CMK (cell line): Measurements from ENCODE around the gene NDUFAF8.
A peak's percentile ranks its signal among the peaks of the same experiment; 100 is the strongest.

Source experiments
- DNase-seq: peaks from one replicate; pipeline ENCODE4 v3.0.0-alpha.2; 2010; ENCODE audit warnings: low read depth

The NDUFAF8 gene

GRCh38 chr17:81200695-81201580 is 38.2 kb upstream of the NDUFAF8 start:
- DNase-seq: peak; percentile 68

GRCh38 chr17:81202318-81202717 is 36.8 kb upstream of the NDUFAF8 start:
- no peak for DNase-seq

- no peak for DNase-seq
Measured at GRCh38 chr17:81203136-81203535, 36.0 kb upstream of the NDUFAF8 start.

- DNase-seq: no peak
Measured at GRCh38 chr17:81204578-81204977, 34.5 kb upstream of the NDUFAF8 start.

- no peak for DNase-seq
Measured at GRCh38 chr17:81206166-81206565, 33.0 kb upstream of the NDUFAF8 start.

GRCh38 chr17:81206657-81207056 is 32.5 kb upstream of the NDUFAF8 start:
- DNase-seq: no peak

- no peak for DNase-seq
Measured at GRCh38 chr17:81207610-81208581, 31.2 kb upstream of the NDUFAF8 start.

- DNase-seq: no peak
Measured at GRCh38 chr17:81208651-81209050, 30.5 kb upstream of the NDUFAF8 start.

GRCh38 chr17:81209141-81209540 is 30.0 kb upstream of the NDUFAF8 start:
- DNase-seq: no peak

- no peak for DNase-seq
Measured at GRCh38 chr17:81210466-81210865, 28.7 kb upstream of the NDUFAF8 start.

- no peak for DNase-seq
Measured at GRCh38 chr17:81210868-81211267, 28.2 kb upstream of the NDUFAF8 start.

- DNase-seq: no peak
Measured at GRCh38 chr17:81212365-81212764, 26.8 kb upstream of the NDUFAF8 start.

- no peak for DNase-seq
Measured at GRCh38 chr17:81213978-81214377, 25.1 kb upstream of the NDUFAF8 start.

- DNase-seq: no peak
Measured at GRCh38 chr17:81217491-81217890, 21.6 kb upstream of the NDUFAF8 start.

- no peak for DNase-seq
Measured at GRCh38 chr17:81218459-81218858, 20.7 kb upstream of the NDUFAF8 start.

GRCh38 chr17:81218991-81219390 is 20.1 kb upstream of the NDUFAF8 start:
- no peak for DNase-seq

GRCh38 chr17:81219476-81220180 is 19.5 kb upstream of the NDUFAF8 start:
- DNase-seq: no peak

GRCh38 chr17:81221371-81221841 is 17.7 kb upstream of the NDUFAF8 start:
- DNase-seq: no peak

GRCh38 chr17:81221842-81222619 is 17.1 kb upstream of the NDUFAF8 start:
- no peak for DNase-seq

GRCh38 chr17:81222620-81222905 is 16.6 kb upstream of the NDUFAF8 start:
- DNase-seq: no peak
